ENCODE data around the gene KDM4B. TPM values are rescaled to one million over a fixed set of nuclear protein-coding genes. Genes with fewer than 3 reads are reported as not detected.

KDM4B gene
- total RNA-seq, 1 donor from 2014 or later, result 153 TPM

- no peak overlapping the region for H3K4me3 Mint-ChIP-seq (ENCODE audit: unreplicated experiment)
- H3K27me3 Mint-ChIP-seq (ENCODE audit: unreplicated experiment), result peaks cover 5% of the 10 kb centered on the region
- H3K36me3 Mint-ChIP-seq (ENCODE audit: unreplicated experiment), result no peaks in the 10 kb centered on the region
- DNase-seq, result no peak
- H3K27ac Mint-ChIP-seq (ENCODE audit: unreplicated experiment), result no peak overlapping the region
- peaks cover 2% of the 10 kb centered on the region for H3K9me3 Mint-ChIP-seq (ENCODE audit: unreplicated experiment)
- peaks cover 18% of the 10 kb centered on the region for H3K4me1 Mint-ChIP-seq (ENCODE audit: low read depth, unreplicated experiment)
- TF ChIP-seq, protein P1, sequence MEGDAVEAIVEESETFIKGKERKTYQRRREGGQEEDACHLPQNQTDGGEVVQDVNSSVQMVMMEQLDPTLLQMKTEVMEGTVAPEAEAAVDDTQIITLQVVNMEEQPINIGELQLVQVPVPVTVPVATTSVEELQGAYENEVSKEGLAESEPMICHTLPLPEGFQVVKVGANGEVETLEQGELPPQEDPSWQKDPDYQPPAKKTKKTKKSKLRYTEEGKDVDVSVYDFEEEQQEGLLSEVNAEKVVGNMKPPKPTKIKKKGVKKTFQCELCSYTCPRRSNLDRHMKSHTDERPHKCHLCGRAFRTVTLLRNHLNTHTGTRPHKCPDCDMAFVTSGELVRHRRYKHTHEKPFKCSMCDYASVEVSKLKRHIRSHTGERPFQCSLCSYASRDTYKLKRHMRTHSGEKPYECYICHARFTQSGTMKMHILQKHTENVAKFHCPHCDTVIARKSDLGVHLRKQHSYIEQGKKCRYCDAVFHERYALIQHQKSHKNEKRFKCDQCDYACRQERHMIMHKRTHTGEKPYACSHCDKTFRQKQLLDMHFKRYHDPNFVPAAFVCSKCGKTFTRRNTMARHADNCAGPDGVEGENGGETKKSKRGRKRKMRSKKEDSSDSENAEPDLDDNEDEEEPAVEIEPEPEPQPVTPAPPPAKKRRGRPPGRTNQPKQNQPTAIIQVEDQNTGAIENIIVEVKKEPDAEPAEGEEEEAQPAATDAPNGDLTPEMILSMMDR (IDR thresholded peaks at IDR 0.05; ENCODE audit: partially characterized antibody, unreplicated experiment), result no peak
Measured at GRCh38 chr19:4996701-4997100, 27.8 kb downstream of the KDM4B start.

DNA sequence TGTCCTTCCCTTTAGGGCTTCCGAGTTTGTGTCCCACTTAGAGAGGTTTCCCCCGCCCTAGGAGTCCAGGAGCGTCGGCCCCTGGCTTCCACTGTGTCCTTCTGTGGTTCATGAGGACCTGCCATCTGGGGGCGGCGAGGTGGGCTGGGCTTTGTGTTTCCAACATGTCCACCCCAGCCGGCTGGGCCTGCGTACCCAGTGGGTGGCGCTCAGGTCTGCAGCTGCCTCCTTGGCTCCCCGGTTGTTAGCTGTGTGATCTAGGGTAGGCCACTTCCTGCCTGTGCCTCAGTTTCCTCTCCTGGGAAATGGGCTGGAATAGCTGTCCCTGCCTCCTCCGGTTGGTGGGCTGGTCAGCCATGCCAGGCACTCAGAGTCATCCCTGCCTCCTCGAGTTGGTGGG, 28.4 kb downstream of the KDM4B start:
- peaks cover 13% of the 10 kb centered on the region for H3K4me1 Mint-ChIP-seq (ENCODE audit: low read depth, unreplicated experiment)
- H3K4me3 Mint-ChIP-seq (ENCODE audit: unreplicated experiment), result no peak overlapping the region
- H3K9me3 Mint-ChIP-seq (ENCODE audit: unreplicated experiment), result peaks cover 3% of the 10 kb centered on the region
- DNase-seq, result no peak
- H3K36me3 Mint-ChIP-seq (ENCODE audit: unreplicated experiment), result no peaks in the 10 kb centered on the region
- TF ChIP-seq, protein P1 (IDR thresholded peaks at IDR 0.05; ENCODE audit: partially characterized antibody, unreplicated experiment), result no peak
- H3K27me3 Mint-ChIP-seq (ENCODE audit: unreplicated experiment), result peaks cover 8% of the 10 kb centered on the region
- no peak overlapping the region for H3K27ac Mint-ChIP-seq (ENCODE audit: unreplicated experiment)

GRCh38 chr19:5000120-5000611, 31.3 kb downstream of the KDM4B start:
- Mint-ChIP-seq H3K4me1 (ENCODE audit: low read depth, unreplicated experiment) (peaks cover 14% of the 10 kb centered on the region), H3K27ac (ENCODE audit: unreplicated experiment) (peak overlapping the region; percentile 34), H3K27me3 (ENCODE audit: unreplicated experiment) (peaks cover 10% of the 10 kb centered on the region), H3K36me3 (ENCODE audit: unreplicated experiment) (no peaks in the 10 kb centered on the region), H3K4me3 (ENCODE audit: unreplicated experiment) (peak overlapping the region; percentile 10), H3K9me3 (ENCODE audit: unreplicated experiment) (peaks cover 6% of the 10 kb centered on the region)
- TF ChIP-seq, protein P1 (IDR thresholded peaks at IDR 0.05; ENCODE audit: partially characterized antibody, unreplicated experiment), result no peak
- DNase-seq, result no peak

DNA sequence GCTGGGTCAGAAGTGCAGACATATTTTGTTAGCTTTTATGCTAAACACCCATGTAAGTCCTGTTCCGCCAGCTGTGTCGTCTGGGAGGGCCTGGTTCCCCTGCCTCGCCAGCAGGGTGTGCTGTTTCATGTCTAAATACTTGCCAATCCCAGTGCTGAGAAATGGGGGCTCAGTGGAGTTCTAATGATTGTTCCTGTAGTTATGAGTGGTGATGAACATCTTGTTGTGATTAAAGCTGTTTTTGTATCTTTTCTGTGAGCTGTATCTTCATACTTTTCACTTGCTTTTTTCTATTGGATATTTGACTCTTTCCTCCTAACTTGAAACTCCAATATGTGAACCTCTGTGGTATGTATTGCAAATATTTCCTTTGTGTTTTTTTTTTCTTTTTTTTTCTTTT, 32.7 kb downstream of the KDM4B start:
- TF ChIP-seq, protein P1 (IDR thresholded peaks at IDR 0.05; ENCODE audit: partially characterized antibody, unreplicated experiment), result peak; percentile 76
- H3K9me3 Mint-ChIP-seq (ENCODE audit: unreplicated experiment), result peaks cover 6% of the 10 kb centered on the region
- peak; percentile 63 for DNase-seq
- H3K4me1 Mint-ChIP-seq (ENCODE audit: low read depth, unreplicated experiment), result peaks cover 15% of the 10 kb centered on the region
- peak overlapping the region; percentile 57 for H3K27ac Mint-ChIP-seq (ENCODE audit: unreplicated experiment)
- H3K4me3 Mint-ChIP-seq (ENCODE audit: unreplicated experiment), result no peak overlapping the region
- no peaks in the 10 kb centered on the region for H3K36me3 Mint-ChIP-seq (ENCODE audit: unreplicated experiment)
- H3K27me3 Mint-ChIP-seq (ENCODE audit: unreplicated experiment), result peaks cover 11% of the 10 kb centered on the region

DNA sequence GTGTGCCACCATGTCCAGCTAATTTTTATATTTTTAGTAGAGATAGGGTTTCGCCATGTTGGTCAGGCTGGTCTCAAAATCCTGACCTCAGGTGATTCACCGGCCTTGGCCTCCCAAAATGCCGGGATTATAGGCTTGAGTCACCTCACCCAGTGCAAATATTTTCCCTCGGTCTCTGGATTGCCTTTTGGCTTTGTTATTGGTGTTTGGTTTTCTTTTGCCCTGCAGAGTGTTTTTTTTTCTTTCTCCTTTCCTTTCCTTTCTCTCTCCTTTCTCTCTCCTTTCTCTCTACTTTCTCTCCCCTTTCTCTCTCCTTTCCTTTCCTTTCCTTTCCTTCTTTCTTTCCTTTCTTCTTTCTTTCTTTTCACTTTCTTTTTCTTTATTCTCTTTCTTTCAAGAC, 33.2 kb downstream of the KDM4B start:
- H3K36me3 Mint-ChIP-seq (ENCODE audit: unreplicated experiment), result peaks cover 2% of the 10 kb centered on the region
- H3K27ac Mint-ChIP-seq (ENCODE audit: unreplicated experiment), result no peak overlapping the region
- no peak overlapping the region for H3K4me3 Mint-ChIP-seq (ENCODE audit: unreplicated experiment)

More for the DNA sequence above, 33.2 kb downstream of the KDM4B start:
- peaks cover 13% of the 10 kb centered on the region for H3K4me1 Mint-ChIP-seq (ENCODE audit: low read depth, unreplicated experiment)
- H3K27me3 Mint-ChIP-seq (ENCODE audit: unreplicated experiment), result peaks cover 12% of the 10 kb centered on the region
- TF ChIP-seq, protein P1 (IDR thresholded peaks at IDR 0.05; ENCODE audit: partially characterized antibody, unreplicated experiment), result no peak
- DNase-seq, result no peak
- H3K9me3 Mint-ChIP-seq (ENCODE audit: unreplicated experiment), result peaks cover 6% of the 10 kb centered on the region

Measured in glutamatergic neuron (in vitro differentiated cells).